Hematopoietic multipotent progenitor cell treated with erythropoietin and hydrocortisone succinate and interleukin-3 and kit ligand, for 15 days (in vitro differentiated cells): Measurements from ENCODE around the gene KCNJ14.

Experiments used
- DNase-seq: peaks from one replicate; pipeline ENCODE4 v3.0.0-alpha.2; 2015; ENCODE audit warnings: low spot score

The KCNJ14 gene

DNA sequence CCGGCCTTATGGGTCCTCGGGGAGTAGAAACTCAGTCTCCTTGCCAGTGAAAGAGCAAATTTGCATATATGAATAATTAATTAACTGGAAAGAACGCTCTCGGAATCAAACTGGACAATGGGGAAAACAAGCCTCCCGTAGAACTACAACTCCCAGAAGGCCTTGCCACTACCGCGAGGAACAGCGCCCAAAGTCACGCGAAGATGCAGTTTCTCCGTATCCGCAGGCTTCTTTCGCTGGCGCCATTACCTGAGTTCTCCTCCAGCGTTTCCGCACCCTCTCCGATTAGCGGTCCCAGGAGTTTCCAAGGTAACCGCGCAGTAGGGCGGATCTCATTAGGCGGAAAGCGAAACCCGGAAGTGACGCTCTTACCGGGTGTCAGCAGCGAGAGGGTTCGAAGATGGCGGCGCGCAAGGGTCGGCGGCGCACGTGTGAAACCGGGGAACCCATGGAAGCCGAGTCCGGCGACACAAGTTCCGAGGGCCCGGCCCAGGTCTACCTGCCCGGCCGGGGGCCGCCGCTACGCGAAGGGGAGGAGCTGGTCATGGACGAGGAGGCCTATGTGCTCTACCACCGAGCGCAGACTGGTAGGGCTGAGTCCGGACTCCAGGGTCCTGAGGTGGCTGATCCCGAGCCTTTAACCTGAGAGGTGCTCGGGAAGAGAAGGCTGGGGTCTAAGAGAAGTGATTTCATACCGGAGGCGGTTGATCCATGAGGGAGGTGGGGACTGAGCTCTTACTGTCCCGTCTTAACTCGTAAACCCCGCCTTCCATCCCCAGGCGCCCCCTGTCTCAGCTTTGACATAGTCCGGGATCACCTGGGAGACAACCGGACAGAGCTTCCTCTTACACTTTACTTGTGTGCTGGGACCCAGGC, 9.5 kb upstream of the KCNJ14 start, which contains the start of gene GRWD1:
Gene GRWD1, plus strand, starts transcription at position 378 of the 876 bp plus-strand sequence. Its CDS starts 23 bp downstream, at position 401.
- DNase-seq: peak; percentile 95

- DNase-seq: no peak
Observed at GRCh38 chr19:48446579-48446978, 8.8 kb upstream of the KCNJ14 start.

DNA sequence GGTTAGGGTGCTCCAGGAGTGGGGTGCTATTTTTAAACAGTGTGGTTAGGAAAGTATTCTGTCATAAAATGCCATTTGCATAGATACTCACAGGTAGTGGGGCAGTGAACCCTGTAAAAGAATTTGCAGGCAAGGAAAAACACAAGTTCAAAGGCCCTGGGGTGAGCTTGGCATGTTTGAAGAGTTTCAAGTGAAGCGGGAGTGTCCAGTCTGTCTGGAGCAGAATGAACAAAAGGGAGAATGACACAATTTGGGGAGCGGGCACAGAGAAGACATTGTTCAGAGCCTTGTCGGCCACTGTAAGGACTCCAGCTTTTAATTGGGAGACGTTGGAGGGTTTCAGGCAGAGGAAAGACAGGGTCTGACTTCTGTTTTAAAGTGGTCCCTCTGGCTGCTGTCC, 6.8 kb upstream of the KCNJ14 start:
- no peak for DNase-seq

GRCh38 chr19:48450441-48450840, 4.9 kb upstream of the KCNJ14 start:
- DNase-seq: no peak

DNA sequence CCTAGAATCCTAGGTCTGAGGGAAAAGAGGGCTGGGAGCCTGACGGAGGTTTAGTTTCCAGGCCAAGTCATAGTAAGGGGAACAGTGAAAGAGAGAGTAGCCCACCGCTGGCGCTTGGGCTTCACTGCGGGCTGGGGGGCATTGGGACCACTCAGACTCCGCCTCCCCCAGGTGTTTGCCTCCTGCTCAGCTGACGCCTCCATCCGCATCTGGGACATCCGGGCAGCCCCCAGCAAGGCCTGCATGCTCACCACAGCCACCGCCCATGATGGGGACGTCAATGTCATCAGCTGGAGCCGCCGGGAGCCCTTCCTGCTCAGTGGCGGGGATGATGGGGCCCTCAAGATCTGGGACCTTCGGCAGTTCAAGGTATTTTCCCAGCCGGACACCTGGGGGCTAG, 4.5 kb upstream of the KCNJ14 start:
- no peak for DNase-seq

DNA sequence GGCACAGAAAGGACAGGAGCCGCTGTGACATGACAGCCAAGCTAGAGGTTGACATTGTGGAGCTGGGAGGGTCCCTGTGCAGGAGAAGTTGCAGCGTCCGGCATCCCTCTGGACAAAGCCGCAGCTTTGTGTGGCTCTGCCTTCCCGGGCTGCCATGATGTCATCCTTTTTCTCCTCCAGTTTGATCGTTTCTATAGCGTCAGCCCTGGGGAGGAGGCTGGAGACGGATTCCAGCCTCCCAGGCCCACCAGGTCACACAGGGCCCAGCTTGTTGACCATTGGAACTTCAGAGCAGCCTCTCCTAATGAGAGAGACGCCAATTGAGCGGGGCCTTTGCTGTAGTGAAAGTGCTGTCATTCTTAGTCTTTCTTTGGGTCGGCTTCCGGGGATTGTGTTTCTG, 3.8 kb upstream of the KCNJ14 start:
- DNase-seq: no peak

GRCh38 chr19:48452289-48453190, 2.8 kb upstream of the KCNJ14 start:
- no peak for DNase-seq

DNA sequence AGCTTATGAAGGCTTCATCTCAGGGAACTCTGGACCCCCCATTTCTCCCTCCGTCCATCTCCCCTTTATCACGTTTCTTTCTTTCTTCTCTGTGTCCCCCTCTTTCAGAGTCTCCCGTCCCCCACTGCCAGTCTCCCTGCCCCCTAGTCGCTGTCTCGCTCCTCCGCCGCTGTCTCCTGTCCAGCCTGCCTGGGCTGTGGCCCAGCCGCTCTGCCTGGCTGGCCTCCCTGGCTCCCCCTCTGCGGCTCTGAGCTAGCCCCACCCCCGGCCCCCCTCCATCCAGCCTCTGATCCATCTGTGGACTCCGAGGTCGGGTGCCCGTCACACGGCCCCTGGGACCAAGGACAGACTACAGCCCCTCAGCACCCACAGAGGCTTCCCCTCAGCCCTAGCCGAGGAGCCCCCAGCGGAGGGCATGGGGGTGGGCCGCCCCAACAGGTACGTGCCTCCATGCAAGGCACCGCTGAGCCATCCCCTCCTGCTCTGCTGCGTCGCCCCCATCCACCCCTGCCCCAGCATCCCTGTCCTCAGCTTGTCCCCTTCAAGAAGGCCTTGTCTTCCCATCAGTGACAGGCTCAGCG, 1.1 kb upstream of the KCNJ14 start:
- no peak for DNase-seq

DNA sequence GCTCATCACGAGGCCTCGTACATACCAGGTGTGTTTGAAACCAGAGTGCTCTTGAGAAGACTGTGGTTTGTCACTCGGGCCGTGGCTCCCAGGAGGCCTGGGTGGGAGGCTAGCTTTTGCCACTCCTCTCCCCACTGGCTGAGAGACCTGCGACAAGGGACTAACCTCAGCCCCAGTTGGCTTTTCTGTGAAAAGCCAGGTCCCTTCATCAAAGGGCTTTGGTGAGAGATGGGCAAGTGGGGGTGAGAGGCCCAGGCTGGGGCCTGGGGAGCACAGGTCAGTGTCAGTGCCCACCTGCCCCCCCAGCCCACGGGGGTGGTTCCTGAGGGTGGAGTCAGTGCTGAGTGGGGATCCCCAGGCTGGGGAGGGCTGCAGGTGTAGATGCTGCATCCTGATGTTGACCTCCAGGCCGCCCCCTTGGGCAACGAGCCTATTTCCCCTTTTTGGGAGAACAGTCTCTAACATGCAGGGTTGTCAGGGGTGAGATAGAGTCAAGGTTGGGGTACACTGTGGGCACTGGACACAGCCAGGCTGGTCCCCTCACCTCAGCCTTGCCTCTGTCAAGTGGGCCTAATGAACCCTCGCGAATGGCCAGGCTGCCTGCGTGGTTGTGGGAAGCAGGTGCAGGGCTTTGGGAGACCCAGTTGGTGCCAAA, 661 bp downstream of the KCNJ14 start:
- no peak for DNase-seq

DNA sequence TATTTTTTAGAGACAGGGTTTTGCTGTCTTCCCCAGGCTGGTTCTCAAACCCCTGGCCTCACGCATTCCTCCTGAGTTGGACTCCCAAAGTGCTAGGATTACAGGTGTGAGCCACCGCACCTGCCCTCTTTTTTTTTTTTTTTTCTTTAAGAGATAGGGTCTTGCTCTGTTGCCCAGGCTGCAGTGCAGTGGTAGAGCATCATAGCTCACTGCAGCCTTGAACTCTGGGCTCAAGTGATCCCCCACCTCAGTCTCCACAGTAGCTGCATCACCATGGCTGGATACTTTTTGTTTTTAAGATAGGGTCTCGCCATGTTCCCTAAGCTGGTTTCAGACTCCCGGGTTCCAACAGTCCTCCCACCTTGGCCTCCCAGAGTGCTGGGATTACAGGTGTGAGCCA, 1.5 kb downstream of the KCNJ14 start:
- DNase-seq: no peak

DNA sequence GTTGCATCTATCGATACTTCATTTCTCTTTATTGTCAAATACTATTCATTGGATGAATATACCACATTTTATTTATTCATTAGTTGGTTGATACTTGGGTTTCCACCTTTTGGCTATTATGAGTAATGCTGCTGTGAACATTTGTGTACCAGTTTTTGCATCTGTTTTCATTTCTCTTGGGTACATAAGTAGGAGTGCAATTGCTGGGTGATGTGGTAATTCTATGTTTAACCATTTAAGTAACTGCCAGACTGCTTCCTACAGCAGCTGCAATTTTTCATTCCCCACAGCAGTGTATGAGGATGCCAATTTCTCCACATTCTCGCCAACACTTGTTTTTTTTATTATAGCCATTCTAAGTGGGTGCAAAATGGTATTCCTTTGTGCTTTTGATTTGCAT, 2.6 kb downstream of the KCNJ14 start:
- no peak for DNase-seq

DNA sequence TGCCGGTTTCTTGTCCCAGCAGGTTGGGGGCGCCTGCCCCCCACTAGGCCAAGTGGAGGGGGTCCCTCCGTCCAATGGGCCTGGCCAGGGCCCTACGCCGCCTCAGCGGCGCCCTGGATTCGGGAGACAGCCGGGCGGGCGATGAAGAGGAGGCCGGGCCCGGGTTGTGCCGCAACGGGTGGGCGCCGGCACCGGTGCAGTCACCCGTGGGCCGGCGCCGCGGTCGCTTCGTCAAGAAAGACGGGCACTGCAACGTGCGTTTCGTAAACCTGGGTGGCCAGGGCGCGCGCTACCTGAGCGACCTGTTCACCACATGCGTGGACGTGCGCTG, 6.2 kb downstream of the KCNJ14 start:
- no peak for DNase-seq

DNA sequence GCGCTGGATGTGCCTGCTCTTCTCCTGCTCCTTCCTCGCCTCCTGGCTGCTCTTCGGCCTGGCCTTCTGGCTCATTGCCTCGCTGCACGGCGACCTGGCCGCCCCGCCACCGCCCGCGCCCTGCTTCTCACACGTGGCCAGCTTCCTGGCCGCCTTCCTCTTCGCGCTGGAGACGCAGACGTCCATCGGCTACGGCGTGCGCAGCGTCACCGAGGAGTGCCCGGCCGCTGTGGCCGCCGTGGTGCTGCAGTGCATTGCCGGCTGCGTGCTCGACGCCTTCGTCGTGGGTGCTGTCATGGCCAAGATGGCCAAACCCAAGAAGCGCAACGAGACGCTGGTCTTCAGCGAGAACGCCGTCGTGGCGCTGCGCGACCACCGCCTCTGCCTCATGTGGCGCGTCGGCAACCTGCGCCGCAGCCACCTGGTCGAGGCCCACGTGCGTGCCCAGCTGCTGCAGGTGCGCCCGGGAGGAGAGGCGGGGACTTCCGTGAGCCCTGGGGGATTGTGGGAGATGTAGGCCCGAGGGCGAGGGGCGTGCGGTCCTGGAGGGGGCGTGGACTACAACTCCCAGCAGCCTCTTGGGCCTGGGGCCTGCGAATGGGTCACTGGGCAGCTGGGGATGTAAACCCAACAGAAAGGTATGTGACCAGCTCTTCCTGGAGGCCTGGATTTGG, 6.7 kb downstream of the KCNJ14 start:
- DNase-seq: no peak

DNA sequence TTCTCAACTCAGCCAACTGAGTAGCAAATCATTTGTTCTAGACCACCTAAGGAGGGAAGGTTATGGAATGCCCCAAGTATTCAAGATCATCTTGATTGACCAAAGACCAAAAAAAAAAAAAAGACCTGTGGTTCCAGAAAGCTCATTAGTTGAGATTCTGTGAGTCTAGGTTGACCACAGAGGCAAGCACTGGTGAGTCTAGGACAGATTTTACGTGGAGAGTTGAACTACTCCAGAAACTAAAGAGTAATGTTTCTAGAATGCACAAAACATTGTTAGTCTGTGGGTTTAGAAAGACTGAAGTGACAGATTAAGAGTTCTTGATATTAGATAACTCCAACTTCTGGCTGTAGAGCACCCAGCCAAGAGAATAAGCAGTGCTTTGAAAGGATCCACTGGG, 9.8 kb downstream of the KCNJ14 start:
- DNase-seq: no peak

GRCh38 chr19:48466561-48467325, 11.4 kb downstream of the KCNJ14 start:
- DNase-seq: no peak

DNA sequence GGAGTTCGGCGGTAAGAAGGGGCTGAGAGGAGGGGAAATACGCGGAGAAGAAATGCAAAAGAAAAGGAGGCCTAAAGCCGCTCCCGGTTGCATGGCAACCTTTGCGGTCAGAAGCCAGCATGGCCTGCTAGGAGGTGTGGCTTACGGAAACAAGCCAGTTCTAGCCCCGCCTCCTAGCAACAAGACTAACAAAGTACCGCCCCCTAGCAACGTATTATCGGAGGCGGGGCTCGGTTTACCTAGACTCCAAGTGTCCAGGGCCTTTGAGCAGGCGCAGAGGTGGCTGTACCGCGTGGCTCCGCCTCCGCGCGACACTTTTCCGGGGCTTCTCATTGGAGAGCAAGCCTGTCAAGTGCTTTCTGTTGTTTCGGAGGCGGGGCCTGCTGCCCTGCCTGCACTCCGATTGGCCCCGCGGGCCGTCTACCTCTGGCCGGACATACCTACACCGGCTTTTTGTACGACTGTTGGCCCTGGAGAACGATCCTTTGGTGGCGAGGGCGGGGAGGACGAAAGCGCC, 13.5 kb downstream of the KCNJ14 start:
- DNase-seq: peak; percentile 100

GRCh38 chr19:48469289-48469881, 14.0 kb downstream of the KCNJ14 start, which contains the start of gene CYTH2:
Gene CYTH2 (plus strand): TSS chr19:48469369. CDS start chr19:48469508, 139 bp downstream.
- peak; percentile 62 for DNase-seq

GRCh38 chr19:48469934-48470680, 14.7 kb downstream of the KCNJ14 start:
- DNase-seq: no peak

DNA sequence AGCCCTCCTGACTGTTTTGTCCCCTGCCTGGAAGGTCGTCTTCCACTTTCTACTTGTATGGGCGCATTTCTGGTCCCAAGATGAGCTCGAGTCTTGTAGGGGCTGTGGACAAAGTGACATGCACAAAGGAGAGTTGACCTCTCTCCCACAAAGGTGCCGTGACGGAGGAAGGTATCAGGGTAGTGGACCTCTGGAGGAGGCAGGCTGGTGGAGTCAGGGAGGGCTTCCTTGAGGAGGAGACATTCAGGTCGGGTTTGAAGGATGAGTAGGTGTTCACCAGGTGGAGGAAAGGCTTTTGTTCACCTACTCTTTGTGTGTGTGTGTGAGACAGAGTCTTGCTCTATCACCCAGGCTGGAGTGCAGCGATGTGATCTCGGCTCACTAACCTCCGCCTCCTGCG, 15.5 kb downstream of the KCNJ14 start:
- no peak for DNase-seq
